ENCODE results near the gene RCC2. TPM values are rescaled to one million over a fixed set of nuclear protein-coding genes. Genes with fewer than 3 reads are reported as not detected.

Gene RCC2
- total RNA-seq, 2 experiments from 2014 or later = 139 to 250 TPM

GRCh38 chr1:17359031-17359430 lies 80.4 kb downstream of the RCC2 start:
- CTCF ChIA-PET (ENCODE audit: unreplicated experiment) = interaction anchor here (0.6 kb wide), 1 partner anchor 117 kb away, joined by 4 read pairs; no protein-coding TSS in a partner anchor

GRCh38 chr1:17358557-17358956 lies 80.9 kb downstream of the RCC2 start:
- Histone ChIP-seq H3K79me2 (ENCODE audit: insufficient read depth, low read depth, low read length) (no peaks in the 10 kb centered on the region), H3K36me3 (ENCODE audit: insufficient read depth, low read length) (no peaks in the 10 kb centered on the region), H3K4me3 (ENCODE audit: low read depth, low read length, poor library complexity, severe bottlenecking) (no peak overlapping the region), H3K4me2 (ENCODE audit: low read length) (no peak overlapping the region), H2AFZ (ENCODE audit: low read length) (no peak overlapping the region), H3K9me3 (ENCODE audit: low read length) (no peaks in the 10 kb centered on the region), H4K20me1 (ENCODE audit: insufficient read depth, low read length) (no peaks in the 10 kb centered on the region), H3K4me1 (ENCODE audit: insufficient read depth, low read length, poor library complexity, severe bottlenecking) (no peaks in the 10 kb centered on the region), H3K9me2 (ENCODE audit: insufficient read depth, low read length) (no peaks in the 10 kb centered on the region), H3K27ac (ENCODE audit: low read depth, low read length, poor library complexity, severe bottlenecking) (no peak overlapping the region)
- ChIA-PET POLR2A (no interaction called here), CTCF (ENCODE audit: unreplicated experiment) (no interaction called here)
- no TSS peak for BruUV-seq (replicated peaks)
- TF ChIP-seq EZH2phosphoT487 (IDR thresholded peaks at IDR 0.05; ENCODE audit: borderline replicate concordance, low read depth, low read length) (no peak), CTCF (conservative IDR thresholded peaks at IDR 0.05; ENCODE audit: low read length) (no peak)
- intact Hi-C loops (cut with micrococcal nuclease; ENCODE audit: unreplicated experiment) = no loop called here
- no peak for DNase-seq (ENCODE audit: low spot score)

More at GRCh38 chr1:17359031-17359430, 80.4 kb downstream of the RCC2 start:
- H3K27ac ChIP-seq (ENCODE audit: low read depth, low read length, poor library complexity, severe bottlenecking) = no peak overlapping the region
- H3K4me2 ChIP-seq (ENCODE audit: low read length) = no peak overlapping the region
- intact Hi-C loops (cut with micrococcal nuclease; ENCODE audit: unreplicated experiment) = no loop called here
- no peaks in the 10 kb centered on the region for H3K36me3 ChIP-seq (ENCODE audit: insufficient read depth, low read length)
- no peak for TF ChIP-seq CTCF (conservative IDR thresholded peaks at IDR 0.05; ENCODE audit: low read length)
- no peak for TF ChIP-seq EZH2phosphoT487 (IDR thresholded peaks at IDR 0.05; ENCODE audit: borderline replicate concordance, low read depth, low read length)
- H3K4me1 ChIP-seq (ENCODE audit: insufficient read depth, low read length, poor library complexity, severe bottlenecking) = no peaks in the 10 kb centered on the region
- H3K9me3 ChIP-seq (ENCODE audit: low read length) = no peaks in the 10 kb centered on the region
- H3K79me2 ChIP-seq (ENCODE audit: insufficient read depth, low read depth, low read length) = no peaks in the 10 kb centered on the region
- no TSS peak for BruUV-seq (replicated peaks)
- H3K4me3 ChIP-seq (ENCODE audit: low read depth, low read length, poor library complexity, severe bottlenecking) = no peak overlapping the region
- no peak for DNase-seq (ENCODE audit: low spot score)
- H3K9me2 ChIP-seq (ENCODE audit: insufficient read depth, low read length) = no peaks in the 10 kb centered on the region
- H4K20me1 ChIP-seq (ENCODE audit: insufficient read depth, low read length) = no peaks in the 10 kb centered on the region
- POLR2A ChIA-PET = no interaction called here
- H2AFZ ChIP-seq (ENCODE audit: low read length) = no peak overlapping the region

Other genes with a start within 250 kb of the RCC2 start
- gene PADI1, start 234.5 kb downstream of the RCC2 start, total RNA-seq (2014; rRNA removed; shearing (Covaris generic)) = not detected in 2 replicates
- not detected in 2 replicates for gene PADI1, start 234.5 kb downstream of the RCC2 start, total RNA-seq (2022)
- not detected in 2 replicates for gene PADI3, start 190.6 kb downstream of the RCC2 start, total RNA-seq (2014; rRNA removed; shearing (Covaris generic))
- gene PADI3, start 190.6 kb downstream of the RCC2 start, total RNA-seq (2022) = not detected in 2 replicates
- not detected in 2 replicates for gene PADI4, start 131.5 kb downstream of the RCC2 start, total RNA-seq (2014; rRNA removed; shearing (Covaris generic))
- gene PADI4, start 131.5 kb downstream of the RCC2 start, total RNA-seq (2022) = 0.19 TPM in 1 of 2 replicates, not detected in the other
- gene PADI6, start 67.5 kb downstream of the RCC2 start, total RNA-seq (2014; rRNA removed; shearing (Covaris generic)) = not detected in 2 replicates
- gene PADI6, start 67.5 kb downstream of the RCC2 start, total RNA-seq (2022) = not detected in 2 replicates
- gene ARHGEF10L, start 100.0 kb upstream of the RCC2 start, total RNA-seq (2014; rRNA removed; shearing (Covaris generic)) = 0.39 TPM in 1 of 2 replicates, not detected in the other
- 2.3 and 2.4 TPM in 2 replicates for gene ARHGEF10L, start 100.0 kb upstream of the RCC2 start, total RNA-seq (2022)

Measured in OCI-LY7 (cell line).